Measurements from ENCODE around the gene SPANXN5.
"Not testable (repeated sequence)": the region's sequence is repeated elsewhere in the genome, so short reads cannot be mapped to it uniquely, and the experiment has no call there.

Gene SPANXN5

GRCh38 chrX:52765983-52766382 is 31.2 kb downstream of the SPANXN5 start:
- not testable (repeated sequence) for H3K9me2 ChIP-seq (ENCODE audit: low read depth, low read length)

GRCh38 chrX:52750952-52751351 is 46.3 kb downstream of the SPANXN5 start, which contains the start of gene SSX2B:
Gene SSX2B (plus strand): TSS chrX:52751252. CDS start chrX:52752681, 1,429 bp downstream.
- not testable (repeated sequence) for H3K4me2 ChIP-seq (ENCODE audit: low read length); H3K9ac ChIP-seq (ENCODE audit: low read length); H3K4me3 ChIP-seq (ENCODE audit: low read depth, low read length, poor library complexity, severe bottlenecking); H3K4me1 ChIP-seq (ENCODE audit: insufficient read depth, low read length, severe bottlenecking); H3K36me3 ChIP-seq (ENCODE audit: insufficient read depth, low read length); H3K9me2 ChIP-seq (ENCODE audit: low read depth, low read length); H2AFZ ChIP-seq (ENCODE audit: low read length); H3F3A ChIP-seq (ENCODE audit: insufficient read depth, low read length); H3K27me3 ChIP-seq (ENCODE audit: insufficient read depth, low read length); H4K20me1 ChIP-seq (ENCODE audit: insufficient read depth, low read length); H3K79me2 ChIP-seq (ENCODE audit: insufficient read depth, low read length); H3K27ac ChIP-seq (ENCODE audit: low read depth, low read length, poor library complexity, severe bottlenecking); H3K9me3 ChIP-seq (ENCODE audit: low read length)

More at GRCh38 chrX:52765983-52766382, 31.2 kb downstream of the SPANXN5 start:
- not testable (repeated sequence) for H3K79me2 ChIP-seq (ENCODE audit: insufficient read depth, low read length); H3K4me3 ChIP-seq (ENCODE audit: low read depth, low read length, poor library complexity, severe bottlenecking); H2AFZ ChIP-seq (ENCODE audit: low read length); H3K4me1 ChIP-seq (ENCODE audit: insufficient read depth, low read length, severe bottlenecking); H3K4me2 ChIP-seq (ENCODE audit: low read length); H3F3A ChIP-seq (ENCODE audit: insufficient read depth, low read length); H3K36me3 ChIP-seq (ENCODE audit: insufficient read depth, low read length); H3K9me3 ChIP-seq (ENCODE audit: low read length); H3K27me3 ChIP-seq (ENCODE audit: insufficient read depth, low read length); H4K20me1 ChIP-seq (ENCODE audit: insufficient read depth, low read length); H3K27ac ChIP-seq (ENCODE audit: low read depth, low read length, poor library complexity, severe bottlenecking); H3K9ac ChIP-seq (ENCODE audit: low read length)

Measured in OCI-LY1 (cell line).